A549 (cell line): ENCODE results near the gene GTF2A2. TPM values are rescaled to one million over a fixed set of nuclear protein-coding genes. Genes with fewer than 3 reads are reported as not detected.

Source experiments
- CBX2 ChIP-seq: fragments of 200-600 bp; sonication (generic); IDR thresholded peaks from 2 replicates; pipeline ENCODE4 v1.6.1; 2016; ENCODE audit warnings: low read depth, mild to moderate bottlenecking, borderline replicate concordance
- CBX8 ChIP-seq: fragments of 200-600 bp; sonication (generic); IDR thresholded peaks from 2 replicates; pipeline ENCODE4 v1.6.1; 2016
- CEBPB ChIP-seq, 2 experiments: fragments of >200 bp in 1 of 2; sonication (Bioruptor Twin) in 1 of 2; formaldehyde crosslinking in 1 of 2; IDR thresholded peaks; 2 replicates each; pipeline ENCODE4 v1.6.1; 2012 to 2016
- CHD2 ChIP-seq: fragments of 150-350 bp; IDR thresholded peaks from 2 replicates; pipeline ENCODE4 v1.6.1; 2014; ENCODE audit warnings: low read length; ENCODE audit not compliant: partially characterized antibody
- CHD4 ChIP-seq: fragments of 200-600 bp; sonication (generic); IDR thresholded peaks from 2 replicates; pipeline ENCODE4 v1.6.1; 2016; ENCODE audit warnings: antibody characterized with exemption, mild to moderate bottlenecking, borderline replicate concordance
- CTCF ChIP-seq: fragments of >200 bp; sonication (Bioruptor Twin); formaldehyde crosslinking; IDR thresholded peaks from 3 replicates; pipeline ENCODE4 v1.5.1; 2016
- E2F6 ChIP-seq: IDR thresholded peaks from 2 replicates; pipeline ENCODE4 v1.6.1; 2012; ENCODE audit warnings: low read depth, borderline replicate concordance
- EHF ChIP-seq: fragments of 250-450 bp; sonication (Bioruptor Pico); IDR thresholded peaks from 2 replicates; pipeline ENCODE4 v1.5.0; 2020; ENCODE audit warnings: mild to moderate bottlenecking
- EHMT2 ChIP-seq: fragments of 200-600 bp; sonication (generic); IDR thresholded peaks from 2 replicates; pipeline ENCODE4 v1.6.1; 2016; ENCODE audit warnings: antibody characterized with exemption, low read depth, mild to moderate bottlenecking, moderate library complexity
- EP300 ChIP-seq, 2 experiments: fragments of >200 bp; sonication (Bioruptor Twin); formaldehyde crosslinking; IDR thresholded peaks; 2 replicates in 1 of 2; 3 replicates in 1 of 2; pipeline ENCODE4 v1.6.1; 2016 to 2017
- ESRRA ChIP-seq: fragments of 150-350 bp; IDR thresholded peaks from 2 replicates; pipeline ENCODE4 v1.6.1; 2014; ENCODE audit warnings: mild to moderate bottlenecking, low read length, borderline replicate concordance
- FOSB ChIP-seq: fragments of 250-450 bp; sonication (Bioruptor Pico); IDR thresholded peaks from 2 replicates; pipeline ENCODE4 v1.5.0; 2020; ENCODE audit warnings: mild to moderate bottlenecking, moderate library complexity
- FOSL2 ChIP-seq, 2 experiments: fragments of 450-650 bp in 1 of 2; fragments of >200 bp in 1 of 2; sonication (Bioruptor Twin) in 1 of 2; formaldehyde crosslinking; IDR thresholded peaks; 2 replicates each; pipeline versions ENCODE4 v1.5.0 to v1.6.1; 2016 to 2020; ENCODE audit warnings: mild to moderate bottlenecking in 1 of 2, moderate library complexity in 1 of 2
- HDAC2 ChIP-seq: fragments of 200-600 bp; sonication (generic); IDR thresholded peaks from 2 replicates; pipeline ENCODE4 v1.6.1; 2016
- HMGXB4 ChIP-seq: fragments of 250-450 bp; sonication (Bioruptor Pico); IDR thresholded peaks from 2 replicates; pipeline ENCODE4 v1.5.0; 2021; ENCODE audit warnings: mild to moderate bottlenecking, moderate library complexity, borderline replicate concordance
- HOXB13 ChIP-seq: fragments of 250-450 bp; sonication (Bioruptor Pico); IDR thresholded peaks from 2 replicates; pipeline ENCODE4 v1.5.0; 2020; ENCODE audit warnings: low read depth, mild to moderate bottlenecking, moderate library complexity
- HOXB5 ChIP-seq: fragments of 250-450 bp; sonication (Bioruptor Pico); IDR thresholded peaks from 2 replicates; pipeline ENCODE4 v1.5.0; 2020; ENCODE audit warnings: mild to moderate bottlenecking, moderate library complexity
- JUN ChIP-seq, 2 experiments: fragments of >200 bp; sonication (Bioruptor Twin); formaldehyde crosslinking; IDR thresholded peaks; 2 replicates in 1 of 2; 3 replicates in 1 of 2; pipeline ENCODE4 v1.6.1; 2016 to 2017
- KDM1A ChIP-seq: fragments of 200-600 bp; sonication (generic); IDR thresholded peaks from 2 replicates; pipeline ENCODE4 v1.6.1; 2016; ENCODE audit warnings: low read depth, mild to moderate bottlenecking
- MAFK ChIP-seq: fragments of 450-650 bp; IDR thresholded peaks from 2 replicates; pipeline ENCODE4 v1.6.1; 2014; ENCODE audit not compliant: partially characterized antibody
- MAX ChIP-seq: IDR thresholded peaks from 2 replicates; pipeline ENCODE4 v1.6.1; 2012
- MYC ChIP-seq: IDR thresholded peaks from 2 replicates; pipeline ENCODE4 v1.6.1; 2012; ENCODE audit warnings: mild to moderate bottlenecking, inconsistent platforms, low read length, improper control_type of control experiment, borderline replicate concordance
- NPAS2 ChIP-seq: fragments of 250-450 bp; sonication (Bioruptor Pico); IDR thresholded peaks from 2 replicates; pipeline ENCODE4 v1.8.0; 2022; ENCODE audit warnings: mild to moderate bottlenecking, moderate library complexity, borderline replicate concordance
- NR3C1 ChIP-seq: fragments of >200 bp; sonication (Bioruptor Twin); formaldehyde crosslinking; IDR thresholded peaks from 3 replicates; pipeline ENCODE4 v1.6.1; 2017
- PHF8 ChIP-seq: fragments of 200-600 bp; sonication (generic); IDR thresholded peaks from 2 replicates; pipeline ENCODE4 v1.6.1; 2016; ENCODE audit warnings: low read depth, mild to moderate bottlenecking, antibody characterized with exemption, moderate library complexity, borderline replicate concordance
- POLR2A ChIP-seq: IDR thresholded peaks from 2 replicates; pipeline ENCODE4 v1.6.1; 2012; ENCODE audit warnings: mild to moderate bottlenecking, low read length
- POLR2AphosphoS2 ChIP-seq: conservative IDR thresholded peaks from 2 replicates; pipeline ENCODE4 v1.6.1; 2012; ENCODE audit warnings: low read length, improper control_type of control experiment, inconsistent platforms
- RCOR1 ChIP-seq: fragments of 150-350 bp; IDR thresholded peaks from 2 replicates; pipeline ENCODE4 v1.6.1; 2014; ENCODE audit warnings: antibody characterized with exemption, low read length, low read depth
- RFX5 ChIP-seq: fragments of 450-650 bp; IDR thresholded peaks from 2 replicates; pipeline ENCODE4 v1.7.1; 2014; ENCODE audit warnings: antibody characterized with exemption, mild to moderate bottlenecking, moderate library complexity
- SMC3 ChIP-seq: fragments of >200 bp; sonication (Bioruptor Twin); formaldehyde crosslinking; IDR thresholded peaks from 3 replicates; pipeline ENCODE4 v1.6.1; 2018; ENCODE audit warnings: inconsistent platforms
- SREBF2 ChIP-seq: fragments of 450-650 bp; IDR thresholded peaks from 2 replicates; pipeline ENCODE4 v1.6.1; 2014; ENCODE audit warnings: mild to moderate bottlenecking, moderate library complexity
- TFCP2L1 ChIP-seq: fragments of 250-450 bp; sonication (Bioruptor Pico); IDR thresholded peaks from 2 replicates; pipeline ENCODE4 v1.5.0; 2021; ENCODE audit warnings: mild to moderate bottlenecking
- ZC3H11A ChIP-seq: fragments of 450-650 bp; IDR thresholded peaks from 2 replicates; pipeline ENCODE4 v1.6.1; 2014; ENCODE audit warnings: antibody characterized with exemption, mild to moderate bottlenecking
- ZSCAN20 ChIP-seq: fragments of 250-450 bp; sonication (Bioruptor Pico); IDR thresholded peaks from 2 replicates; pipeline ENCODE4 v1.8.0; 2022; ENCODE audit warnings: mild to moderate bottlenecking, moderate library complexity
- polyA plus RNA-seq, 4 experiments: library from polyadenylated mRNA; depleted of rRNA in 3 of 4; stranded (reverse); fragments of >200 nt; fragmentation: RNase III in 1 of 4; extraction: RNeasy Plus Mini Kit Qiagen cat#74134 plus additional on column Dnase treatment in 1 of 4; gene quantifications; 2 replicates in 3 of 4; 3 replicates in 1 of 4; pipeline ENCODE4 v1.2.3, GENCODE V29; 2011 to 2017
- TF ChIP-seq, protein P1 (sequence below): fragments of 150-350 bp; IDR thresholded peaks from 2 replicates; pipeline ENCODE4 v1.6.1; 2014; ENCODE audit warnings: low read depth, mild to moderate bottlenecking, low read length
- TF ChIP-seq, protein P2 (sequence below): IDR thresholded peaks from 2 replicates; pipeline ENCODE4 v1.6.1; 2012

Gene GTF2A2
- polyA plus RNA-seq, 2 of the 4 experiments (the other 2 are of a cell fraction) = 220 to 282 TPM

DNA sequence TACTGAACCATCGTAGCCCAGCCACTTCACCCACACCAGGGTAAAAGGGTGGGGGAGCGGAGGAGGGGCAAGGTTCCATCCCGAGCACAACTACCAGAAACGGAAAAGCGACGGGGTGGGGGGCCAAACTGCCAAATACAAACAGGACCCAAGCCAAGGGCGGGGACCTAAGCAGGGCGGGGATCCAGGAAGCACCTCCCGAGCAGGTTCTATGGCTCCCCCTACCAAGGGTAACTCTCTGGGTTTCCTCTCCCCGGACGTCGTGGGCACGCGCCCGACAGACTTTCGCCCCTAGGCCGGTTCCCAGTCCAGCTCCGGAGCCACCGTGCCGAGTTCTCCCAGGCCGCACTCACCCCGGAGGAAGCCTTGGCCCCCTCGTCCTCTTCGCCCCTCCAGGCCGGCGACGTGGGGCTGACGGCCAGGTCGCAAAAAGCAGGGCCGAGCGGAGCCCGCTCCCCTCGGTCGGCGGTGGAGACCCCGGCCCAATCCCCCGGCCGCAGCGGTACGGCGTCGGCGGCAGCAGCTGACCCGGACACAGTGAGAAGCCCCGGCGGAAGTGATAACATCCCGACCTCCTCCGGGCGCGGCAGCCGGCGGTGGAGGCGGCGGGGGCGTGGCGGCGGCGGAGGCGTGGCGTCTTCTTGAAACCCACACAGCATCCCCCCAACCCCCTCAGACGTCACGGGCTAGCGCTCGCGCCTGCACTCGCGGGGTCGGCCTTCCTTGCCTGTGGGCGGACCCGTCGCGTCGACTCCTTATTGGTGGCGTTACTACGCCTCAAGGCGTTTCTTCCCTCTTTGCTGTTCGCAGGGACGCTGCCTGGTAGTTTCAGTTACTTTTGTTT lies 31.7 kb upstream of the GTF2A2 start, which contains the start of gene BNIP2 (continued):
- TF ChIP-seq HMGXB4 (CRISPR knock-in tag) (0 out of 2 replicates have a peak, but pooled peaks have one; percentile 61), CBX8 (no peak), ZSCAN20 (no peak), RFX5 (0 out of 2 replicates have a peak, but pooled peaks have one; percentile 54), CEBPB (IDR thresholded peaks at IDR 0.05) (no peak), NR3C1 (no peak), EHMT2 (no peak), ESRRA (no peak), HDAC2 (no peak), HOXB5 (CRISPR knock-in tag) (no peak; the same call in 1 of the 2 replicates), FOSB (CRISPR knock-in tag) (no peak), CBX2 (no peak), FOSL2 (IDR thresholded peaks at IDR 0.05) (no peak), FOSL2 (CRISPR knock-in tag; IDR thresholded peaks at IDR 0.05) (no peak), TFCP2L1 (CRISPR knock-in tag) (peak; percentile 44; the same call in 1 of the 2 replicates), E2F6 (no peak), MYC (no peak; the same call in 1 of the 2 replicates), CHD4 (no peak), EP300 (IDR thresholded peaks at IDR 0.05) (0 out of 5 replicates have a peak, but pooled peaks of 1 of the 2 experiments have one; percentile 15), MAX (peak; percentile 83), POLR2A (peak; percentile 56), CTCF (no peak), PHF8 (peak; percentile 88; the same call in 1 of the 2 replicates), EHF (no peak), SMC3 (no peak), KDM1A (no peak), MAFK (no peak), CHD2 (peak; percentile 32), POLR2AphosphoS2 (no peak), SREBF2 (no peak), ZC3H11A (no peak), JUN (IDR thresholded peaks at IDR 0.05) (peak; percentile 65 to 92), NPAS2 (CRISPR knock-in tag) (no peak), RCOR1 (no peak), HOXB13 (no peak)
- TF ChIP-seq, protein P1, sequence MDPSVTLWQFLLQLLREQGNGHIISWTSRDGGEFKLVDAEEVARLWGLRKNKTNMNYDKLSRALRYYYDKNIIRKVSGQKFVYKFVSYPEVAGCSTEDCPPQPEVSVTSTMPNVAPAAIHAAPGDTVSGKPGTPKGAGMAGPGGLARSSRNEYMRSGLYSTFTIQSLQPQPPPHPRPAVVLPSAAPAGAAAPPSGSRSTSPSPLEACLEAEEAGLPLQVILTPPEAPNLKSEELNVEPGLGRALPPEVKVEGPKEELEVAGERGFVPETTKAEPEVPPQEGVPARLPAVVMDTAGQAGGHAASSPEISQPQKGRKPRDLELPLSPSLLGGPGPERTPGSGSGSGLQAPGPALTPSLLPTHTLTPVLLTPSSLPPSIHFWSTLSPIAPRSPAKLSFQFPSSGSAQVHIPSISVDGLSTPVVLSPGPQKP = no peak
- TF ChIP-seq, protein P2, sequence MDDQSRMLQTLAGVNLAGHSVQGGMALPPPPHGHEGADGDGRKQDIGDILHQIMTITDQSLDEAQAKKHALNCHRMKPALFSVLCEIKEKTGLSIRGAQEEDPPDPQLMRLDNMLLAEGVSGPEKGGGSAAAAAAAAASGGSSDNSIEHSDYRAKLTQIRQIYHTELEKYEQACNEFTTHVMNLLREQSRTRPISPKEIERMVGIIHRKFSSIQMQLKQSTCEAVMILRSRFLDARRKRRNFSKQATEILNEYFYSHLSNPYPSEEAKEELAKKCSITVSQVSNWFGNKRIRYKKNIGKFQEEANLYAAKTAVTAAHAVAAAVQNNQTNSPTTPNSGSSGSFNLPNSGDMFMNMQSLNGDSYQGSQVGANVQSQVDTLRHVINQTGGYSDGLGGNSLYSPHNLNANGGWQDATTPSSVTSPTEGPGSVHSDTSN = no peak
